ENCODE measurements around the gene ZNF19. TPM values are rescaled to one million over a fixed set of nuclear protein-coding genes. Genes with fewer than 3 reads are reported as not detected.

Gene ZNF19
- polyA plus RNA-seq, 2 of the 4 experiments (the other 2 are of a cell fraction): 2.4 to 3.9 TPM

DNA sequence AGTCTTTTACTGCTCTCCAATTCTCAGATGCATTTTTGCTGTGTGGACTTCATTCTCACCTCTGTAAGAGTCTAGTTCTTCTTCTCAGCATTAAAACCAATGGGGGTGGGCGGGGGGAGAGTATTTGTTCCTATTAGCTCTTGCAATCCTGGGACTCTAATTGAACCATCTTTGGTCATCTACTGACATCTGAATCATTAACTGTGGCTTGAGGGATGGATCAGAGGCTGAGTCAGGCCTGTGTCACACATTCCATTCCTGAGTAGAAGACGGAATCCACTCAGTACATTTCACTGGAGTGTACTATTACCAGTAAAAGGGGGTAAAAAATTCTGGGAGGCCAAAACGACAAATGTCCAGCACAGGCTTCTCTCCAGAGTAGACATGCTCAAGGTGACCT is 14.3 kb downstream of the ZNF19 start:
- H3K4me3 ChIP-seq: no peak overlapping the region
- DNase-seq (ENCODE audit: low read depth in 1 of 2, low spot score in 1 of 2): no peak

DNA sequence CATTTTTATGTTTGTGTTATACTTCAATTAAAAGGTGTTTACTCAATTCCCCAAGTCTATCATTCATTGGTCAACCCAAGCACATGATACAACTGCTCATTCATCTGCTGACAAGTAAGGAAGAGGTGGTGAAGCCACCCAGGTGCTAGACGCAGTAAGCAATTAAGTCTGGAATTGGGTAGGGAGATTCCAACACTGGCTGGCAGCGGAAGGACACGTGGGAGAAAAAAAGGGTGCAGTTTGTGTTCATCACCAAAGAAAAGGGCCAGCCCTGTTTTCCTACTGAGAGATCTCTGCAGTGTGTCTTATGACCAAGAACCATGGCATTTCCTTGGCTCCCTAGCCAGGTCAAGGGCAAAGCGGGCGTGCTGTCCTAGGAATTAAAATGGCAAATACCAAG is 15.2 kb downstream of the ZNF19 start:
- H3K27ac ChIP-seq: no peak overlapping the region
- TF ChIP-seq, protein P1, sequence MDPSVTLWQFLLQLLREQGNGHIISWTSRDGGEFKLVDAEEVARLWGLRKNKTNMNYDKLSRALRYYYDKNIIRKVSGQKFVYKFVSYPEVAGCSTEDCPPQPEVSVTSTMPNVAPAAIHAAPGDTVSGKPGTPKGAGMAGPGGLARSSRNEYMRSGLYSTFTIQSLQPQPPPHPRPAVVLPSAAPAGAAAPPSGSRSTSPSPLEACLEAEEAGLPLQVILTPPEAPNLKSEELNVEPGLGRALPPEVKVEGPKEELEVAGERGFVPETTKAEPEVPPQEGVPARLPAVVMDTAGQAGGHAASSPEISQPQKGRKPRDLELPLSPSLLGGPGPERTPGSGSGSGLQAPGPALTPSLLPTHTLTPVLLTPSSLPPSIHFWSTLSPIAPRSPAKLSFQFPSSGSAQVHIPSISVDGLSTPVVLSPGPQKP (IDR thresholded peaks at IDR 0.05; ENCODE audit: low read depth, low read length): no peak
- TF ChIP-seq TP53 (CRISPR knock-in tag; IDR thresholded peaks at IDR 0.05) (no peak), CBX2 (IDR thresholded peaks at IDR 0.05; ENCODE audit: borderline replicate concordance, low read depth) (no peak), RFX5 (IDR thresholded peaks at IDR 0.05) (no peak), HEYL (CRISPR knock-in tag; IDR thresholded peaks at IDR 0.05) (no peak), POLR2AphosphoS2 (conservative IDR thresholded peaks at IDR 0.05; ENCODE audit: low read length) (no peak), JUNB (IDR thresholded peaks at IDR 0.05) (no peak), NR3C1 (IDR thresholded peaks at IDR 0.05) (no peak), HOXB13 (CRISPR knock-in tag; IDR thresholded peaks at IDR 0.05; ENCODE audit: low read depth) (no peak), HOXB5 (CRISPR knock-in tag; IDR thresholded peaks at IDR 0.05) (no peak)
- TF ChIP-seq, protein P2, sequence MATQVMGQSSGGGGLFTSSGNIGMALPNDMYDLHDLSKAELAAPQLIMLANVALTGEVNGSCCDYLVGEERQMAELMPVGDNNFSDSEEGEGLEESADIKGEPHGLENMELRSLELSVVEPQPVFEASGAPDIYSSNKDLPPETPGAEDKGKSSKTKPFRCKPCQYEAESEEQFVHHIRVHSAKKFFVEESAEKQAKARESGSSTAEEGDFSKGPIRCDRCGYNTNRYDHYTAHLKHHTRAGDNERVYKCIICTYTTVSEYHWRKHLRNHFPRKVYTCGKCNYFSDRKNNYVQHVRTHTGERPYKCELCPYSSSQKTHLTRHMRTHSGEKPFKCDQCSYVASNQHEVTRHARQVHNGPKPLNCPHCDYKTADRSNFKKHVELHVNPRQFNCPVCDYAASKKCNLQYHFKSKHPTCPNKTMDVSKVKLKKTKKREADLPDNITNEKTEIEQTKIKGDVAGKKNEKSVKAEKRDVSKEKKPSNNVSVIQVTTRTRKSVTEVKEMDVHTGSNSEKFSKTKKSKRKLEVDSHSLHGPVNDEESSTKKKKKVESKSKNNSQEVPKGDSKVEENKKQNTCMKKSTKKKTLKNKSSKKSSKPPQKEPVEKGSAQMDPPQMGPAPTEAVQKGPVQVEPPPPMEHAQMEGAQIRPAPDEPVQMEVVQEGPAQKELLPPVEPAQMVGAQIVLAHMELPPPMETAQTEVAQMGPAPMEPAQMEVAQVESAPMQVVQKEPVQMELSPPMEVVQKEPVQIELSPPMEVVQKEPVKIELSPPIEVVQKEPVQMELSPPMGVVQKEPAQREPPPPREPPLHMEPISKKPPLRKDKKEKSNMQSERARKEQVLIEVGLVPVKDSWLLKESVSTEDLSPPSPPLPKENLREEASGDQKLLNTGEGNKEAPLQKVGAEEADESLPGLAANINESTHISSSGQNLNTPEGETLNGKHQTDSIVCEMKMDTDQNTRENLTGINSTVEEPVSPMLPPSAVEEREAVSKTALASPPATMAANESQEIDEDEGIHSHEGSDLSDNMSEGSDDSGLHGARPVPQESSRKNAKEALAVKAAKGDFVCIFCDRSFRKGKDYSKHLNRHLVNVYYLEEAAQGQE (IDR thresholded peaks at IDR 0.05): no peak
- TF ChIP-seq, protein P3, sequence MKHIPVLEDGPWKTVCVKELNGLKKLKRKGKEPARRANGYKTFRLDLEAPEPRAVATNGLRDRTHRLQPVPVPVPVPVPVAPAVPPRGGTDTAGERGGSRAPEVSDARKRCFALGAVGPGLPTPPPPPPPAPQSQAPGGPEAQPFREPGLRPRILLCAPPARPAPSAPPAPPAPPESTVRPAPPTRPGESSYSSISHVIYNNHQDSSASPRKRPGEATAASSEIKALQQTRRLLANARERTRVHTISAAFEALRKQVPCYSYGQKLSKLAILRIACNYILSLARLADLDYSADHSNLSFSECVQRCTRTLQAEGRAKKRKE (CRISPR knock-in tag; IDR thresholded peaks at IDR 0.05; ENCODE audit: low read depth): no peak
- TF ChIP-seq, protein P4, sequence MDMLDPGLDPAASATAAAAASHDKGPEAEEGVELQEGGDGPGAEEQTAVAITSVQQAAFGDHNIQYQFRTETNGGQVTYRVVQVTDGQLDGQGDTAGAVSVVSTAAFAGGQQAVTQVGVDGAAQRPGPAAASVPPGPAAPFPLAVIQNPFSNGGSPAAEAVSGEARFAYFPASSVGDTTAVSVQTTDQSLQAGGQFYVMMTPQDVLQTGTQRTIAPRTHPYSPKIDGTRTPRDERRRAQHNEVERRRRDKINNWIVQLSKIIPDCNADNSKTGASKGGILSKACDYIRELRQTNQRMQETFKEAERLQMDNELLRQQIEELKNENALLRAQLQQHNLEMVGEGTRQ (IDR thresholded peaks at IDR 0.05): no peak
- TF ChIP-seq, protein P5, sequence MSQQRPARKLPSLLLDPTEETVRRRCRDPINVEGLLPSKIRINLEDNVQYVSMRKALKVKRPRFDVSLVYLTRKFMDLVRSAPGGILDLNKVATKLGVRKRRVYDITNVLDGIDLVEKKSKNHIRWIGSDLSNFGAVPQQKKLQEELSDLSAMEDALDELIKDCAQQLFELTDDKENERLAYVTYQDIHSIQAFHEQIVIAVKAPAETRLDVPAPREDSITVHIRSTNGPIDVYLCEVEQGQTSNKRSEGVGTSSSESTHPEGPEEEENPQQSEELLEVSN (IDR thresholded peaks at IDR 0.05; ENCODE audit: borderline replicate concordance, low read depth): no peak
- CTCF ChIA-PET: interaction anchor here (1.2 to 1.9 kb wide), 4 partner anchors 26 to 137 kb away, joined by 3 to 9 read pairs (median 5); no protein-coding TSS in a partner anchor

More for the DNA sequence above, 14.3 kb downstream of the ZNF19 start:
- ChIA-PET CTCF (interaction anchor here (1.2 to 1.9 kb wide), 6 partner anchors 14 to 136 kb away, joined by 3 to 9 read pairs (median 4); partner anchors contain the start of gene ZNF19), POLR2A (interaction anchor here (1.1 to 1.2 kb wide), 2 partner anchors 9 to 13 kb away, joined by 4 read pairs; partner anchors contain the start of gene ZNF23)
- TF ChIP-seq KDM1A (IDR thresholded peaks at IDR 0.05; ENCODE audit: low read depth) (no peak), HEYL (CRISPR knock-in tag; IDR thresholded peaks at IDR 0.05) (no peak), EP300 (IDR thresholded peaks at IDR 0.05) (no peak), RARB (CRISPR knock-in tag; IDR thresholded peaks at IDR 0.05) (no peak), POLR2AphosphoS2 (conservative IDR thresholded peaks at IDR 0.05; ENCODE audit: low read length) (no peak), JUNB (IDR thresholded peaks at IDR 0.05) (no peak), SMC3 (IDR thresholded peaks at IDR 0.05) (no peak), HOXB13 (CRISPR knock-in tag; IDR thresholded peaks at IDR 0.05; ENCODE audit: low read depth) (no peak), NR3C1 (IDR thresholded peaks at IDR 0.05) (no peak), HOXB5 (CRISPR knock-in tag; IDR thresholded peaks at IDR 0.05) (no peak), CHD2 (IDR thresholded peaks at IDR 0.05; ENCODE audit: low read length, partially characterized antibody) (no peak), HOXA7 (CRISPR knock-in tag; IDR thresholded peaks at IDR 0.05) (no peak)
- TF ChIP-seq, protein P4 (IDR thresholded peaks at IDR 0.05): no peak
- TF ChIP-seq, protein P3 (CRISPR knock-in tag; IDR thresholded peaks at IDR 0.05; ENCODE audit: low read depth): no peak
- TF ChIP-seq, protein P6, sequence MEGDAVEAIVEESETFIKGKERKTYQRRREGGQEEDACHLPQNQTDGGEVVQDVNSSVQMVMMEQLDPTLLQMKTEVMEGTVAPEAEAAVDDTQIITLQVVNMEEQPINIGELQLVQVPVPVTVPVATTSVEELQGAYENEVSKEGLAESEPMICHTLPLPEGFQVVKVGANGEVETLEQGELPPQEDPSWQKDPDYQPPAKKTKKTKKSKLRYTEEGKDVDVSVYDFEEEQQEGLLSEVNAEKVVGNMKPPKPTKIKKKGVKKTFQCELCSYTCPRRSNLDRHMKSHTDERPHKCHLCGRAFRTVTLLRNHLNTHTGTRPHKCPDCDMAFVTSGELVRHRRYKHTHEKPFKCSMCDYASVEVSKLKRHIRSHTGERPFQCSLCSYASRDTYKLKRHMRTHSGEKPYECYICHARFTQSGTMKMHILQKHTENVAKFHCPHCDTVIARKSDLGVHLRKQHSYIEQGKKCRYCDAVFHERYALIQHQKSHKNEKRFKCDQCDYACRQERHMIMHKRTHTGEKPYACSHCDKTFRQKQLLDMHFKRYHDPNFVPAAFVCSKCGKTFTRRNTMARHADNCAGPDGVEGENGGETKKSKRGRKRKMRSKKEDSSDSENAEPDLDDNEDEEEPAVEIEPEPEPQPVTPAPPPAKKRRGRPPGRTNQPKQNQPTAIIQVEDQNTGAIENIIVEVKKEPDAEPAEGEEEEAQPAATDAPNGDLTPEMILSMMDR (IDR thresholded peaks at IDR 0.05): no peak
- 17% methylated on average over 3 of the region's 3 CpGs for WGBS (ENCODE audit: missing lambda C conversion rate)
- ATAC-seq (0 out of 6 replicates have a peak, but pooled peaks of 1 of the 2 experiments have one; percentile 48), FAIRE-seq (no peak)
- Histone ChIP-seq H3K9me3 (peaks cover 18% of the 10 kb centered on the region; the same call in 1 of the 3 replicates), H3K27ac (no peak overlapping the region), H3K4me1 (no peaks in the 10 kb centered on the region), H3K4me2 (no peak overlapping the region)

More for the DNA sequence above, 15.2 kb downstream of the ZNF19 start:
- H3K4me2 ChIP-seq: no peak overlapping the region
- no peaks in the 10 kb centered on the region for H3K4me1 ChIP-seq
- DNase-seq (ENCODE audit: low read depth in 1 of 2, low spot score in 1 of 2) (no peak), ATAC-seq (no peak), FAIRE-seq (no peak)
- POLR2A ChIA-PET: interaction anchor here (1.1 to 1.2 kb wide), 2 partner anchors 10 to 12 kb away, joined by 4 read pairs; partner anchors contain the start of gene ZNF23
- H3K9me3 ChIP-seq: peaks cover 18% of the 10 kb centered on the region; the same call in 1 of the 3 replicates
- no peak overlapping the region for H3K4me3 ChIP-seq
- 65% methylated on average over 5 of the region's 5 CpGs for WGBS (ENCODE audit: missing lambda C conversion rate)
